SH-SY5Y (cell line): Measurements from ENCODE around the gene SNUPN.

ENCODE experiments used
- GATA2 ChIP-seq: IDR thresholded peaks from 2 replicates; pipeline ENCODE4 v1.6.1; 2011; ENCODE audit warnings: mild to moderate bottlenecking, low read depth, low read length
- GATA3 ChIP-seq: IDR thresholded peaks from 2 replicates; pipeline ENCODE4 v1.6.1; 2011; ENCODE audit warnings: low read depth, mild to moderate bottlenecking, low read length, moderate library complexity

DNA sequence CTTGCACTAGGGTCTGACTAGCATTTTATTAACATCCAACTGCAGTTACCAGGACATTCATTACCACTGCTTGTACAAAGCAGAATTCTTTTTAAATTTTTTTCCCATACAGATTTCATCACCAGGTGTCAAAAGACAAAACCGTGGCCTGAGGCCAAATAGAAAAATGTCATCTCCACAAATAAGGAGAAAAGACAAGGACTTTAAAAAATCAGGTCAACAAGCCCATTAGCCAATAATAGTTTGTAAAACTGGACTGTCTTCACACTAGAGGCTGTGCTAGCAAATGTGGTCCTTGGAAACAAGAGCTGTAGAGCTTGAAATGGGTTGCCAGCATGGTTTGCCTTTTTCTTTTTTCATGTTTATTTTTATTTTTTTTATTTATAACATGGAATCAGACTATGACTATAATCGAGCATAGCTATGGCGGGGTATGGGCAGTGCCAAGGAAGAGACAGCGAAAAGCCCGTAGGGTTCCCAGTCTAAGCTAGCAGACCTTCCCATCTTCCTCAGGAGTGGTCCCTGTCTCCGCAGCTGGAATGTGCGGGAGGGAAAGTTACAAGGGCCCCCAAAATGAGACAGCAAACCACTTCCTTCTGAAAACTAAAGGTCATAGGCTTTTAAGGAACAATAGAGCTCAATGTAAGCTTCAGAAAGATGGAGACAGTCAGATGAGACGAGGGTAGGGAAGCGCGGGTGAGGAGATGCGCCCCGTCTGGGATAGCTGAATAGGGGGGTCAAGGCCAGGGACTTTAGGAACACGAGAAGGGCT is 47.9 kb downstream of the SNUPN start:
- TF ChIP-seq GATA2 (no peak), GATA3 (no peak)
